Lung (tissue), 12 donors: ENCODE data around the gene GPC5. TPM values are rescaled to one million over a fixed set of nuclear protein-coding genes. Genes with fewer than 3 reads are reported as not detected.

ENCODE experiments used
- ATAC-seq: fragments of 200-7000 bp; cut with Tn5 transposase; one replicate; pipeline ENCODE4 v1.9.1; 2020; ENCODE audit warnings: moderate number of reproducible peaks; ENCODE audit not compliant: insufficient read depth, low FRiP score
- DNase-seq, 3 donors: peaks; one replicate each; pipeline ENCODE4 v3.0.0-alpha.2; 2013 to 2017
- H3K27ac ChIP-seq, 2 donors: one replicate each; pipeline ENCODE4 v1.5.1; 2013; ENCODE audit warnings: mild to moderate bottlenecking in 2 of 2, moderate library complexity in 2 of 2, control low read depth in 1 of 2, inconsistent platforms in 1 of 2, low read depth in 1 of 2, low read length in 1 of 2
- H3K27me3 ChIP-seq, 3 donors: one replicate each; pipeline ENCODE4 v1.5.1; 2013; ENCODE audit warnings: low read length in 2 of 3; ENCODE audit not compliant: control insufficient read depth in 3 of 3, insufficient read depth in 3 of 3
- H3K36me3 ChIP-seq, 4 donors: one replicate each; pipeline ENCODE4 v1.5.1; 2013; ENCODE audit warnings: low read length in 4 of 4, mild to moderate bottlenecking in 1 of 4, moderate library complexity in 1 of 4; ENCODE audit not compliant: control insufficient read depth in 4 of 4, insufficient read depth in 4 of 4
- H3K4me1 ChIP-seq, 5 donors: one replicate each; pipeline ENCODE4 v1.5.1; 2013; ENCODE audit warnings: low read length in 5 of 5, mild to moderate bottlenecking in 2 of 5, moderate library complexity in 1 of 5; ENCODE audit not compliant: control insufficient read depth in 5 of 5, insufficient read depth in 5 of 5
- H3K4me3 ChIP-seq: one replicate; pipeline ENCODE4 v1.5.1; 2013; ENCODE audit warnings: mild to moderate bottlenecking, control low read depth, moderate library complexity
- H3K9ac ChIP-seq, 2 donors: one replicate each; pipeline ENCODE4 v1.5.1; 2013; ENCODE audit warnings: low read length in 2 of 2, control low read depth in 1 of 2; ENCODE audit not compliant: insufficient read depth in 1 of 2
- H3K9me3 ChIP-seq, 4 donors: one replicate each; pipeline ENCODE4 v1.5.1; 2013; ENCODE audit warnings: low read length in 3 of 4, mild to moderate bottlenecking in 1 of 4, moderate library complexity in 1 of 4; ENCODE audit not compliant: control insufficient read depth in 4 of 4, insufficient read depth in 3 of 4
- CTCF ChIP-seq: IDR thresholded peaks from 2 replicates; pipeline ENCODE4 v1.5.1; 2012; ENCODE audit warnings: mild to moderate bottlenecking; ENCODE audit errors: control extremely low read depth, extremely low read depth
- WGBS, 2 donors: extraction: QIAGEN DNeasy Blood & Tissue Kit; methylation state at CpG; one replicate each; pipeline ENCODE4 v1.1.7; 2013; 5-methylcytosine and 5-hydroxymethylcytosine counted together
- polyA plus RNA-seq, 2 donors: library from polyadenylated mRNA; stranded (reverse); fragments of 200-250 nt; gene quantifications; one replicate each; pipeline ENCODE4 v1.2.1, GENCODE V29; 2013
- total RNA-seq, 2 donors: library from RNA; depleted of rRNA in 1 of 2; stranded (reverse); fragments of >200 nt in 1 of 2; gene quantifications; one replicate each; pipeline ENCODE4 v1.2.1, GENCODE V29; 2014 to 2021
- donor health status: control.
- donor health status: control.
- donor health status: Bipolar disorder and iron deficiency.
- donor health status: healthy.
- donor health status: DM: yes; HTN: yes; CAD: no.

GPC5 gene
- total and polyA plus RNA-seq, 4 donors: 0.55 to 37.3 (median 4.4) TPM

GRCh38 chr13:91748416-91749089 lies 350.1 kb downstream of the GPC5 start:
- ATAC-seq: no peak

DNA sequence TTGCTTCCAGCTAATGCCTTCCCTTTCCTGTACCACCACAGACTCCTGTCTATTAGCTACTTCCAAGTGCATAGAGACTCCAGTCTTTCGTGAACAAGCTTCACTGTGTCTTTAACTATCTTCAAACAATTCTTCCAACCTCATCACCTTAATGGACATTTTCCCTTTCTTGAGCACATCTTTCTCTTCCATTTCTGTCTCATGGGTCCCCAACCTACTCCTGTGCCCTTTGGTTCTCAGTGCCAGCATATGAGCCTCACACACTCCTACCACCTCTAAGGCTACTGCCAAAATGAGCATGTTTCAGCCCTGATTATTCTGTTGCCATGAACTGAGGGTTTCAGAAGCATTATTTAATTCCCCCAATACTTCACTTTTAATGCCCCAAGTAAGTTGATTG lies 360.3 kb downstream of the GPC5 start:
- ATAC-seq: no peak
- Histone ChIP-seq H3K27me3 (no peaks in the 10 kb centered on the region), H3K9me3 (no peaks in the 10 kb centered on the region), H3K27ac (no peak overlapping the region), H3K4me1 (no peaks in the 10 kb centered on the region), H3K9ac (no peak overlapping the region), H3K4me3 (no peak overlapping the region), H3K36me3 (no peaks in the 10 kb centered on the region)
- 85 to 86% methylated on average over 1 of the region's 1 CpG for WGBS, 2 donors
- no peak for TF ChIP-seq CTCF
- no peak for DNase-seq

More at GRCh38 chr13:91748416-91749089, 350.1 kb downstream of the GPC5 start:
- no peak for TF ChIP-seq CTCF
- peaks cover 0 to 3% (median 0%) of the 10 kb centered on the region in 4 donors for H3K9me3 ChIP-seq
- H3K27me3 ChIP-seq: no peaks in the 10 kb centered on the region
- H3K4me3 ChIP-seq: no peak overlapping the region
- peaks cover 0 to 4% (median 0%) of the 10 kb centered on the region in 5 donors for H3K4me1 ChIP-seq
- H3K27ac ChIP-seq: no peak overlapping the region
- WGBS, 2 donors: 96 to 98% methylated on average over 4 of the region's 4 CpGs
- no peaks in the 10 kb centered on the region for H3K36me3 ChIP-seq
- no peak for DNase-seq
- no peak overlapping the region for H3K9ac ChIP-seq

- Histone ChIP-seq H3K27ac (no peak overlapping the region), H3K4me3 (no peak overlapping the region), H3K9me3 (no peaks in the 10 kb centered on the region), H3K4me1 (no peaks in the 10 kb centered on the region), H3K27me3 (no peaks in the 10 kb centered on the region), H3K36me3 (no peaks in the 10 kb centered on the region), H3K9ac (no peak overlapping the region)
- ATAC-seq (no peak), DNase-seq (no peak)
- WGBS, 2 donors: 89 to 90% methylated on average over 4 of the region's 4 CpGs
- TF ChIP-seq CTCF: no peak
These were observed 364.5 kb downstream of the GPC5 start for GRCh38 chr13:91762957-91763356.

DNA sequence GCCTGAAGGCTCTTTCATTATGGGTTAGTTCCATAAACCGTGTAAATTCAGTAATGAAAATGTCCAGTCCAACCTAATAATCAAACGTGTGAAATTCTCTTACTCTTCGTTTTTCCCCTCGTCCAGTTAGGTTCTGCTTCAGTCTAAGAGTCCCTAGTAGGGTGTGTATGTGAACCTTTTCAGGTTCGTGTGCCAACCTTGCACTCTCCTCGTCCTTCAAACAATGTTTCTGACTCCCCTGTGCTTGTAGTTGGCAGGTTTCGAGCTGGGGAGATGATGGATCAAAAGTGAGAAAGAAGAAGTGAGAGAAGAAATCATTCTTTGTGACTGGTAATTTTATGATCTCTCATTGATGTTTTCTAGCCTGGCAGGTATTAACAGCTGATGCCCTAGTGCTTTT lies 366.1 kb downstream of the GPC5 start:
- Histone ChIP-seq H3K27me3 (no peaks in the 10 kb centered on the region), H3K4me1 (no peaks in the 10 kb centered on the region), H3K27ac (no peak overlapping the region), H3K36me3 (no peaks in the 10 kb centered on the region), H3K9me3 (peaks cover 0 to 3% (median 0%) of the 10 kb centered on the region in 4 donors), H3K9ac (no peak overlapping the region), H3K4me3 (no peak overlapping the region)
- DNase-seq (no peak), ATAC-seq (no peak)
- 83 to 85% methylated on average over 7 of the region's 7 CpGs for WGBS, 2 donors
- no peak for TF ChIP-seq CTCF
